ENCODE measurements around the gene CLDN25. TPM values are rescaled to one million over a fixed set of nuclear protein-coding genes. Genes with fewer than 3 reads are reported as not detected.

The CLDN25 gene
- total RNA-seq, 1 donor from 2014 or later: not detected

DNA sequence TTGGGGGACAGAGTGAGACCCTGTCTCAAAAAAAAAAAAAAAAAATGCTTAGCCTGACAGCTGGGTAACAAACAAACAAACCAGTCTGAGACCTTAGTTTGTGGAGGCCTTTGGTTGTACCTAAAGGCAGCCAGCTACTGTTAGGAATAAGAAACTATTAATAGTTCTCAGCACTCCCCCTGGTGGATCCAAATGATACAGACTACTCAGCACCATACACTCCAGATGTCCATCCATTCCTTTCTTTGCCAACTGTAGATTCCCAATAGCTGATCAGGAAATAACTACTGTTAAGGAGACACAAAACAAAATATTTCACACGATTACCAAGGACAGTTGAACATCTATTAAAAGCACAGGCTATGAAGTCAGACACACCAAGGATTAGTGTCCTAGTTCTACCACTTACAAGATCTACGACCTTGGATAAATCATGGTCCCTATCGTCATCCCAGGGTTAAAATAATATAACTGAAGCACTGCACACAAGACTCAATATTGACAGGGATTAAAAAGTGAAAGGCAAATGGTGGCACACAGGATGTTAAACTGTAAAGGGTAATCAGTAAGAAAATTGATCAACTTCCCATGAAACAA, 17.2 kb downstream of the CLDN25 start:
- Mint-ChIP-seq H3K4me3 (ENCODE audit: unreplicated experiment) (no peak overlapping the region), H3K27me3 (ENCODE audit: low read depth, unreplicated experiment) (no peaks in the 10 kb centered on the region), H3K36me3 (ENCODE audit: low read depth, unreplicated experiment) (peaks cover 11% of the 10 kb centered on the region), H3K27ac (ENCODE audit: unreplicated experiment) (no peak overlapping the region), H3K4me1 (ENCODE audit: low read depth, unreplicated experiment) (no peaks in the 10 kb centered on the region), H3K9me3 (ENCODE audit: unreplicated experiment) (no peaks in the 10 kb centered on the region)
- Histone ChIP-seq H3K9me3 (ENCODE audit: insufficient read depth, low read depth, low read length) (no peaks in the 10 kb centered on the region), H2AFZ (ENCODE audit: low read depth, low read length) (no peak overlapping the region), H3K79me2 (ENCODE audit: insufficient read depth, low read length) (no peaks in the 10 kb centered on the region), H4K20me1 (ENCODE audit: insufficient read depth, low read length) (no peaks in the 10 kb centered on the region), H3K36me3 (ENCODE audit: insufficient read depth, low read length) (no peaks in the 10 kb centered on the region), H3K4me1 (ENCODE audit: insufficient read depth, low read length) (no peaks in the 10 kb centered on the region), H3K9ac (ENCODE audit: low read length) (no peak overlapping the region), H3K27me3 (ENCODE audit: insufficient read depth, low read length) (no peaks in the 10 kb centered on the region), H3K4me3 (ENCODE audit: insufficient read depth, low read depth, low read length) (no peak overlapping the region), H3K4me2 (ENCODE audit: low read length) (no peak overlapping the region), H3K27ac (ENCODE audit: low read depth, low read length) (no peak overlapping the region)
- FAIRE-seq: peak; percentile 29
- peak; percentile 9 for DNase-seq (ENCODE audit: low read depth)
- no peak for TF ChIP-seq EZH2 (IDR thresholded peaks at IDR 0.05; ENCODE audit: insufficient read depth, low read length)
- TF ChIP-seq, protein P1, sequence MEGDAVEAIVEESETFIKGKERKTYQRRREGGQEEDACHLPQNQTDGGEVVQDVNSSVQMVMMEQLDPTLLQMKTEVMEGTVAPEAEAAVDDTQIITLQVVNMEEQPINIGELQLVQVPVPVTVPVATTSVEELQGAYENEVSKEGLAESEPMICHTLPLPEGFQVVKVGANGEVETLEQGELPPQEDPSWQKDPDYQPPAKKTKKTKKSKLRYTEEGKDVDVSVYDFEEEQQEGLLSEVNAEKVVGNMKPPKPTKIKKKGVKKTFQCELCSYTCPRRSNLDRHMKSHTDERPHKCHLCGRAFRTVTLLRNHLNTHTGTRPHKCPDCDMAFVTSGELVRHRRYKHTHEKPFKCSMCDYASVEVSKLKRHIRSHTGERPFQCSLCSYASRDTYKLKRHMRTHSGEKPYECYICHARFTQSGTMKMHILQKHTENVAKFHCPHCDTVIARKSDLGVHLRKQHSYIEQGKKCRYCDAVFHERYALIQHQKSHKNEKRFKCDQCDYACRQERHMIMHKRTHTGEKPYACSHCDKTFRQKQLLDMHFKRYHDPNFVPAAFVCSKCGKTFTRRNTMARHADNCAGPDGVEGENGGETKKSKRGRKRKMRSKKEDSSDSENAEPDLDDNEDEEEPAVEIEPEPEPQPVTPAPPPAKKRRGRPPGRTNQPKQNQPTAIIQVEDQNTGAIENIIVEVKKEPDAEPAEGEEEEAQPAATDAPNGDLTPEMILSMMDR (IDR thresholded peaks at IDR 0.05; ENCODE audit: insufficient read depth, low read depth, low read length): peak; percentile 77

DNA sequence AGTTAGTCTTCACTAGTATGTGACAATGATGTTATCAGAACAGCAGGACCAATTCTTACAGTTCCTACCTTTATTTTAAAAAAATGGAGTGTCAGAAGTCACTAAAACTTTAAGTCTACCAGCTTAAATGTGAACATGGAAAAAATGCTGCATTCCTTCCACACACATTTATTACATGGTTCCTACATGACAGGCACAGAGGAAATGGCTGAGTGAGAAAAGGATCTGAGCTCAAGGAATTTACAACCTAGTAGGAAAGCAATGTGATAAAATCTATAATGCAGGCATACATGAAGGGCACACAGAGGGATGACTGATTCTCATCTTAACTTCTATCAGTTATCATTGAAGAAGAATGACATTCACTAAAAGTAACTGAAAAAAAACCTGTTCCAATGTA, 23.0 kb downstream of the CLDN25 start:
- no peaks in the 10 kb centered on the region for H3K9me3 ChIP-seq (ENCODE audit: insufficient read depth, low read depth, low read length)
- no peaks in the 10 kb centered on the region for H3K27me3 ChIP-seq (ENCODE audit: insufficient read depth, low read length)
- FAIRE-seq: no peak
- no peaks in the 10 kb centered on the region for H3K4me1 ChIP-seq (ENCODE audit: insufficient read depth, low read length)
- H2AFZ ChIP-seq (ENCODE audit: low read depth, low read length): no peak overlapping the region
- Mint-ChIP-seq H3K9me3 (ENCODE audit: unreplicated experiment) (no peaks in the 10 kb centered on the region), H3K4me3 (ENCODE audit: unreplicated experiment) (no peak overlapping the region), H3K27me3 (ENCODE audit: low read depth, unreplicated experiment) (no peaks in the 10 kb centered on the region), H3K4me1 (ENCODE audit: low read depth, unreplicated experiment) (peaks cover 6% of the 10 kb centered on the region), H3K27ac (ENCODE audit: unreplicated experiment) (no peak overlapping the region), H3K36me3 (ENCODE audit: low read depth, unreplicated experiment) (peaks cover 19% of the 10 kb centered on the region)
- no peak overlapping the region for H3K9ac ChIP-seq (ENCODE audit: low read length)
- DNase-seq (ENCODE audit: low read depth): no peak
- no peaks in the 10 kb centered on the region for H4K20me1 ChIP-seq (ENCODE audit: insufficient read depth, low read length)
- no peak overlapping the region for H3K27ac ChIP-seq (ENCODE audit: low read depth, low read length)
- no peaks in the 10 kb centered on the region for H3K79me2 ChIP-seq (ENCODE audit: insufficient read depth, low read length)
- no peak for TF ChIP-seq EZH2 (IDR thresholded peaks at IDR 0.05; ENCODE audit: insufficient read depth, low read length)
- TF ChIP-seq, protein P1 (IDR thresholded peaks at IDR 0.05; ENCODE audit: insufficient read depth, low read depth, low read length): no peak
- H3K4me3 ChIP-seq (ENCODE audit: insufficient read depth, low read depth, low read length): no peak overlapping the region
- H3K36me3 ChIP-seq (ENCODE audit: insufficient read depth, low read length): peaks cover 7% of the 10 kb centered on the region
- no peak overlapping the region for H3K4me2 ChIP-seq (ENCODE audit: low read length)

DNA sequence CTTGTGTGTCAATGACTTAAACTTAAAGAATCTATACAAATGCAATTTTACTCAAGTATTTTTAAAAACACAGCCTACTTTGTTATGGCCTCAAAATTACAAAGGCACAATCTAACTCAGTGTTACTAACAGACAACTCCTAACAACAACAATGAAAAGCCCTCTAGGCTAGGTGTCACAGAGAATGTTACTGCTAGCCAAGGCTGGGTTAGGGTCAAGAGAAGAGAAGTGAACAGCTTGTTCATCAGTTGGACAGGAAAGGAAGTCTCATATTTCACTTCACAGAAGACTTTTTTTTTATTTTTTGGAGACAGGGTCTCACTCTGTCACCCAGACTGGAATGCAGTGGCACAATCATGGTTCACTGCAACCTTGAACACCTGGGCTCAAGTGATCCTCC, 26.0 kb downstream of the CLDN25 start:
- peaks cover 19% of the 10 kb centered on the region for H3K36me3 Mint-ChIP-seq (ENCODE audit: low read depth, unreplicated experiment)
- TF ChIP-seq, protein P1 (IDR thresholded peaks at IDR 0.05; ENCODE audit: insufficient read depth, low read depth, low read length): no peak
- no peak for TF ChIP-seq EZH2 (IDR thresholded peaks at IDR 0.05; ENCODE audit: insufficient read depth, low read length)
- Histone ChIP-seq H3K4me2 (ENCODE audit: low read length) (no peak overlapping the region), H3K79me2 (ENCODE audit: insufficient read depth, low read length) (no peaks in the 10 kb centered on the region), H4K20me1 (ENCODE audit: insufficient read depth, low read length) (no peaks in the 10 kb centered on the region), H2AFZ (ENCODE audit: low read depth, low read length) (no peak overlapping the region), H3K4me3 (ENCODE audit: insufficient read depth, low read depth, low read length) (no peak overlapping the region), H3K36me3 (ENCODE audit: insufficient read depth, low read length) (peaks cover 7% of the 10 kb centered on the region), H3K4me1 (ENCODE audit: insufficient read depth, low read length) (no peaks in the 10 kb centered on the region), H3K9me3 (ENCODE audit: insufficient read depth, low read depth, low read length) (no peaks in the 10 kb centered on the region), H3K27me3 (ENCODE audit: insufficient read depth, low read length) (no peaks in the 10 kb centered on the region), H3K9ac (ENCODE audit: low read length) (no peak overlapping the region), H3K27ac (ENCODE audit: low read depth, low read length) (no peak overlapping the region)
- no peak for FAIRE-seq
- no peak for DNase-seq (ENCODE audit: low read depth)
- H3K27me3 Mint-ChIP-seq (ENCODE audit: low read depth, unreplicated experiment): no peaks in the 10 kb centered on the region
- H3K27ac Mint-ChIP-seq (ENCODE audit: unreplicated experiment): no peak overlapping the region
- H3K4me3 Mint-ChIP-seq (ENCODE audit: unreplicated experiment): no peak overlapping the region
- H3K9me3 Mint-ChIP-seq (ENCODE audit: unreplicated experiment): no peaks in the 10 kb centered on the region
- peaks cover 6% of the 10 kb centered on the region for H3K4me1 Mint-ChIP-seq (ENCODE audit: low read depth, unreplicated experiment)

All from astrocyte (in vitro differentiated cells and primary cell).